ENCODE data around the gene RAPGEF4. TPM values are rescaled to one million over a fixed set of nuclear protein-coding genes. Genes with fewer than 3 reads are reported as not detected.

The RAPGEF4 gene
- total and polyA plus RNA-seq, 2 of the 13 experiments (the other 11 are each of a cell fraction or from before 2014, with no cell fraction given), result 0.78 to 0.91 TPM

GRCh38 chr2:172877826-172878225 is 142.2 kb downstream of the RAPGEF4 start (continued):
- TF ChIP-seq ZNF512B (CRISPR knock-in tag; IDR thresholded peaks at IDR 0.05; ENCODE audit: borderline replicate concordance) (no peak), ZBTB26 (CRISPR knock-in tag; IDR thresholded peaks at IDR 0.05; ENCODE audit: borderline replicate concordance) (no peak), NRL (CRISPR knock-in tag; IDR thresholded peaks at IDR 0.05; ENCODE audit: borderline replicate concordance) (no peak)

- H3K4me2 ChIP-seq (ENCODE audit: low read depth, low read length), result no peak overlapping the region
Measured at GRCh38 chr2:172878260-172878659, 142.6 kb downstream of the RAPGEF4 start.

More at GRCh38 chr2:172878260-172878659, 142.6 kb downstream of the RAPGEF4 start:
- ChIA-PET POLR2A (no interaction called here), CTCF (ENCODE audit: low intra/inter-chr PET ratio, low total read pairs) (no interaction called here)
- no TSS peak for BruUV-seq (replicated peaks)
- H3K27ac ChIP-seq (ENCODE audit: extremely low read length, insufficient read depth, low read length), result no peak overlapping the region
- no peaks in the 10 kb centered on the region for H3K27me3 ChIP-seq (ENCODE audit: control insufficient read depth in 1 of 2, insufficient read depth in 2 of 2, low read length in 2 of 2)
- no peaks in the 10 kb centered on the region for H3K4me1 ChIP-seq (ENCODE audit: insufficient read depth, low read length)
- ATAC-seq (no peak), DNase-seq (ENCODE audit: low spot score) (no peak), FAIRE-seq (no peak)
- no peaks in the 10 kb centered on the region for H3K9me3 ChIP-seq (ENCODE audit: low read length)
- in situ Hi-C loops (cut with HindIII; ENCODE audit: extremely low pct_ligation_motif_present, low pct_unique_long_range_greater_than_20kb) (no loop called here), intact Hi-C loops (cut with micrococcal nuclease; ENCODE audit: unreplicated experiment) (no loop called here)
- no peaks in the 10 kb centered on the region for H4K20me1 ChIP-seq (ENCODE audit: insufficient read depth, low read length)
- H3K9ac ChIP-seq (ENCODE audit: insufficient read depth, low read depth, low read length), result no peak overlapping the region
- H3K4me3 ChIP-seq (replicated peaks in 1 of 3; ENCODE audit: insufficient read depth in 1 of 3, low read depth in 2 of 3, low read length in 3 of 3), result no peak overlapping the region
- H2AFZ ChIP-seq (ENCODE audit: low read length), result no peak overlapping the region
- 0% methylated on average over 1 of the region's 1 CpG for WGBS (ENCODE audit: low lambda C conversion rate)
- no peak for TF ChIP-seq ZNF788 (CRISPR knock-in tag; IDR thresholded peaks at IDR 0.05; ENCODE audit: borderline replicate concordance)
- TF ChIP-seq ZC3H13 (CRISPR knock-in tag; IDR thresholded peaks at IDR 0.05), result no peak
- TF ChIP-seq ZNF207 (IDR thresholded peaks at IDR 0.05; ENCODE audit: borderline replicate concordance), result no peak
- no peak for TF ChIP-seq ZNF547 (CRISPR knock-in tag; IDR thresholded peaks at IDR 0.05)
- TF ChIP-seq TOPORS (CRISPR knock-in tag; IDR thresholded peaks at IDR 0.05), result no peak
- no peak for TF ChIP-seq PAXIP1 (CRISPR knock-in tag; conservative IDR thresholded peaks at IDR 0.05)
- no peaks in the 10 kb centered on the region for H3K79me2 ChIP-seq (ENCODE audit: insufficient read depth, low read length)
- H3K36me3 ChIP-seq (replicated peaks in 1 of 2; ENCODE audit: control insufficient read depth in 1 of 2, insufficient read depth in 2 of 2, low read length in 2 of 2), result no peaks in the 10 kb centered on the region

Measured in HepG2 (cell line).